Measurements from ENCODE around the gene THAP2.

The THAP2 gene

DNA sequence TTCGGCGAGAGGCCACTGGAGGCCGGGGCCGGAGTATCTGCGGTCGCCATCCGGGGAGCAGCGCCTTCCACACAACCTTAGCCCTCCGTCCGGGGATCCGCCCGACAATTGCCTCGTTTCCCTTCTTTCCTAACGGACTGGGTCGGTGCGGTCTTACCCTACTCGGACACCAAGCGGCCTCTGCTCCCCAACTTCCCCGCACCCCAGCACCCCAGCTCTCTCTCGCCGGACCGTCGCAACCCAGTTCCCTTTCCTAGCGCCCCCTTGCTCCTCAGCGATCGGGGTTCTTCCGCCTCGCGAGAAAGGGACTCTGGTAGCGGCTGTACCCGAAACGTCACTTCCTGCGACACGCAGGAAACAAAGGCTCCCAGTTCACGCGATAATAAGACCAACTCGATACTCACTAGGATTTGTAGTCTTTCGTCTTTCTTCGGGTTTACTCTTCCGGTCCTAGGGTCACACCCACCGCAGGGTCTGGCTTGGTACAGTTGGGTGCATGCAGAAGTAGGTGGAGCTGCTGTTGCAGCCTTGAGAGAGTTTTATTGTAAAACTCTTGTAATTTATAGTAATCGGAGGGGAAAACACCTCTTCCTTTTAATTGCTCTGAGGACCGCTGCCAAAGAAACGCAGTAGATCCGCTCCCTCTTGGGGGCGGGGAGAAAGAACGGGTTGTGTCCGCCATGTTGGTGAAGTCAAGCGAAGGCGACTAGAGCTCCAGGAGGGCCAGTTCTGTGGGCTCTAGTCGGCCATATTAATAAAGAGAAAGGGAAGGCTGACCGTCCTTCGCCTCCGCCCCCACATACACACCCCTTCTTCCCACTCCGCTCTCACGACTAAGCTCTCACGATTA, at the start of gene THAP2, which contains the start of gene ZFC3H1:
Gene THAP2 (plus strand): TSS at position 741 of the 850 bp plus-strand sequence. CDS start 209 bp downstream, outside the sequence.
Gene ZFC3H1 (minus strand): TSS at position 288 of the 850 bp plus-strand sequence. CDS start 238 bp downstream, at position 50.
- DNase-seq (ENCODE audit: low read depth in 1 of 2, low spot score in 1 of 2) = peak; percentile 67 to 73

DNA sequence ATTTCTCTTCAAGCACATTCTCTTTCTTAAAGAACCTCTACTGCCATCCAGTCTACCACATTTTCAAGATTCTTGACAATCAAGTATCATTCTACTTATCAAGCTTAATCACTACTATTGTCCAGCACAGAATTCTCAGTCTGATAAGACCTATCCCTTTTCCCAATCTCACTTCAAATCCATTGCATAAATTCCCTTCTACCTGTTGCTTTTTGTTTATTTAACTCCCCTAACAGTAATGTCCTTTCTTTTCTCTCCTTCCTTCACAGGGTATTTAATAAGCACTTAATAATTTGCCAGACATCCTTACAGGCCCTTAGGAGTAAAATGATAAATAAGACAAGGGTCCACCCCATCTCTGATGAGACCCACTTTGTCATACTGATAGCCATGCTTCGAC, 42.2 kb upstream of the THAP2 start:
- DNase-seq (ENCODE audit: low read depth in 1 of 2, low spot score in 1 of 2) = no peak

DNA sequence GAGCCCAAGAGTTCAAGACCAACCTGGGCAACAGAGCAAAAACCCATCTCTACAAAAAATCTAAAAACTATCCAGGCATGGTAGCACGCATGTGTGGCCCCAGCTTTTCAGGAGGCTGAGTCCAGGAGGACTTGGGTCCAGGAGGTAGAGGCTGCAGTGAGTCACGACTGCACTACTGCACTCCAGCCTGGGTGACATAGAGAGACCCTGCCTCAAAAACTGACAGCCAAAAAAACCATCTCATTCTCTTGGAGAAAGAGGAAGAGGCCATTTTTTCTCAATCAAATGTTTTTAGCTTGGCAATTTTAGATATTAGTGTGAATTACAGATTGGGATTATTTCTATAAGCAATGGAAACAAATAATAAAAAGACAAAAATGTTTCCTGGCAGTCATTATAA, 38.6 kb upstream of the THAP2 start:
- no peak for DNase-seq (ENCODE audit: low read depth in 1 of 2, low spot score in 1 of 2)

DNA sequence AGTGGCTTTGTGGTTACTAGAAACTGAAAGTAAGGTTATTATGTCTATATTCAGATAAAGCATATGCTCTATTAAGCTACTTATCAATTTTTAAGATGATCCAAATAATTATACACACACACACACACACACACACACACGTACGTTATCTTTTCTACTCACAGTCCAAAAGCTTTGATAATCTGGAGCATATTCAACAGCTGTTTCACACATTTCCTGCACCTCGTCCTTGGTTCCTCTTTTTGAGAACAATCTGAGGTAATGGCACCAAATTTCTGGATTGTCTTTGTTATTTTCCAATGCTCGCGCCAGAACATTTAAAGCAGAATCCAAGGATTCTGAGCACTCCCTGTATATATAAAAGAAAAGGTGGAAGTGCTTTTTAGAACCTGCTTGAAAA, 38.0 kb upstream of the THAP2 start:
- DNase-seq (ENCODE audit: low read depth in 1 of 2, low spot score in 1 of 2) = no peak

DNA sequence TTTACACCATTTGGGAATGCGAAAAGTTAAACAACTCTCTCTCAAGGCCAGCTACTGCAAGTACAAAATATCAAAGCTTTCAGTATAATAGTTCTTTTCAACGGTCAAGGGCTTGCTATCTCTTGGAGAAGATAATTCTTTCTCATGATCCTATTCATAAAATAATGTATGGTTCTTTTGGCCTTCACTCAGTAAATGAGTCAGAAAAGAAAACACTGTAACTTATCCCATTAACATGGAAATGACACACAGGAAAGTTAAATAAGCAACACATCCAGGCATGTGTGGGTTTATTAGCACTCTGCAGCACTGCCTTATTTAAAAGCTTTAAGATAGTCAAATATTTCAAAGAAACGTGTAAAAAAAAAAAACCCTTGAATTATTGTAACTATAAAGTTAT, 37.3 kb upstream of the THAP2 start:
- no peak for DNase-seq (ENCODE audit: low read depth in 1 of 2, low spot score in 1 of 2)

DNA sequence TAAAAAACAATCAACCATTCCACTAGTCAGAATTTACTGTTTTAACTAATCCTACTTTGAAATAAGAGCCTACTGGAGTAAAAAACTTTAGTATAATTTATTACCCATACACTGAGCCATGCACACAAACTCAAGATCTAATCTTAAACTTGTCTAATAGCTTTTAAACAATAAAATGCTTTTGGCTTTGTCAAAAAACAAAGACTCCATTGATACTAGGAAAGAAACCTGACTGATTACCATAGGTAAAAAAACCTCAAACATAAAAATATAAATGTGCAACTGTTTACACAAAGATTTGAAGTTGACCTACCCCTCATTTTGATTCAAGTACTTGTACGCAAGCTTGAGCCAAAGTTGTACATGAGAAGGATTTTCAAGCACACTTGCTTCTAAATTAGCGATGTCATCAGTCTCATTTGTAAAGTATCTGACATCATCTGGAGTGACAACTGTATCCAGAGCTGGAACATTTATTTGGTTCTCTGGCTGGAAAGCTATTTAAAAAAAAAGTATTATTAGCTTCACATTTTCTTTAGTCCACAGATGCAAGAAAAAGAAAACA, 36.6 kb upstream of the THAP2 start:
- no peak for DNase-seq (ENCODE audit: low read depth in 1 of 2, low spot score in 1 of 2)

DNA sequence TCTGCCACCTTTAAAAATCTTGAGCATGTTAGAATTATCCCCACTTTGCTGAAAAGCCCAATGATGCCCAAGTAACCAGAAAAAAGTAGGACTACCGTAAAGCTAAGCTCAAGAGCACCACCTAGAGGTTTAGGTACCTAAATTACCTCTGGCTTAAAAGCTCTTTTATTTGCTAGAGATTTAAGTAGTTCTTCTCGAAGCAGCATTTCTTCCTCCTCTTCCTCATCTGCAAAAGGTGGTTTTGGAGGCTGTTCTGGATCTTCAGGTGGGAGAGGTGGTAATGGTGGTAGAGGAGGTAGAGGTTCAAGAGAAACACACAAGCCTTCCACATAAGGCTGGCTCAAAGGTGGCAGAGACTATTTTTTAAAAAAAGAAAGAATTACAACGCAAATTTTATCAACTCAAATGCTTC, 27.4 kb upstream of the THAP2 start:
- no peak for DNase-seq (ENCODE audit: low read depth in 1 of 2, low spot score in 1 of 2)

DNA sequence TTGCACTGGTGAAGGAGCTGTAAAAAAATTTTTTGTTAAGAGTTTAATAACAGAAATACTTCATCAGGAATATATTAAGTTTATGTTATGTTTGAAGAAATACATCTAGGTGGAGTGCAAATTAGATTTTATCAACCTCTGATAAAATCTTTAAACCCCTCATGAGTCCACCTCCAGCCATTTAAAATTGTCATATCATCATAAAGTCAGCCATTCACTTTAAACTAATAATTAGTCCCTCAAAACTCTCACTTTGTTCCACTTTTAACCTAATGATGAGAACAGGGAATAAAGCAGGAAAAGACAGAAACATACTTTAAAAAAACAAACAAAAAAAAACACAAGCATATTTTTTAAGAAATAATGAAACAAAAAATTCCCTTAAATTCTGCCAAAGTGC, 25.6 kb upstream of the THAP2 start:
- DNase-seq (ENCODE audit: low read depth in 1 of 2, low spot score in 1 of 2) = no peak

DNA sequence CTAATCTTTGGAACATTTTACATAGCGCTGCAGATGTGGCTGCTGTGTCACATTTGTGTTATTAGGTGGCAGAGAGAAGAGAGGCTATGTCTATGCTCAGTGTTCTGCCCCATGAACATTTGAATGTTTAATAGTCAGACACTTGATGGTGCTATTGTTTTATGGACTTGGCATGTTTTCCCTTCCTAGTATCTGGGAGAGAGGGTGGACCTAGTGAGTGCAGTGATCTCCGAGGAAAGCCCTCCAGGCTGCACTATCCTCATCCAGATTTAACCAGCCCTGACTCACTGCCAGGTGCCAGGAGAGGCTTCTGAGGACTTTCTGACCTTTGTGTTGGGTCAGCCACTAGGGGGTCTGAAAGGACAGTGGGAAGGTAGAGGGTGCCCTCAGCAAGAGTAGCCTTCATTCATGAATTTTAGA, 24.8 kb upstream of the THAP2 start:
- DNase-seq (ENCODE audit: low read depth in 1 of 2, low spot score in 1 of 2) = no peak

DNA sequence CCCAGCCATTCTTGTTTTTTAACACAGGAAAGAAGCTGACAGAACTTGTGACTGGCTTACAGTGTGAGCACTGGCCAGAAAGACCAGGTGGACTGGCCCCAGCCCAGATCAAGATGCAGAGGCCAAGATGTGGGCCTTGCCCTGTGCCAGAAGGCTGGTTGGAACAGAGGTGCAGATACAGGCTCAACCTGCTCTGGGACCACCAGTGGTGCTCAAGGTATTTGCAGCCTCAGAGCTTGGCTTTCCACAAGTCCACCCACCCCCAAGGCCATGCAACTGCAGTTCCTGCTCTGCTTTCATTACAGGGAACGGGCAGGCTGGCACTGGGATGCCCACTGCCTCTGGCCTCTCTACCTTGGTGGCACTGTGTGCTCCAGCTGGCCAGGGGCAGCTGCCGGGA, 23.8 kb upstream of the THAP2 start:
- no peak for DNase-seq (ENCODE audit: low read depth in 1 of 2, low spot score in 1 of 2)

DNA sequence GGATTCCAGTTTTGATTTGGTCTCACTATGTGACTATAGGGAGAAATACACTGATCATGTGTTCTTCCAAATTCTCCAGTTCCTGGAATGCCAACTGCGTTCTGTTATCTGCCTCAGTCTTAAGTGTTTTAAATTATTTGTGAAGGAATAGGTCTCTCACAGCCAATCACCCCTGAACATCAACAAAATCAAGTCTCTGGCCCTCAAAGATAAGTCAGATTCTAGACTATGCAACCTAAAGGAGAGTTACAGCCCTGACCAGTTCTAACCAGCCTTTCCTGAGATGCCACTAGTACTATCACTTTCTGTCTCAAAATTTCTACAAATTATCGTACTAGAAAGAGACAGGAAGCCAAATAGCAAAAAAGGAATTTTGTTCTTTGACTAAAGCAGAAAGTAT, 22.7 kb upstream of the THAP2 start:
- DNase-seq (ENCODE audit: low read depth in 1 of 2, low spot score in 1 of 2) = no peak

DNA sequence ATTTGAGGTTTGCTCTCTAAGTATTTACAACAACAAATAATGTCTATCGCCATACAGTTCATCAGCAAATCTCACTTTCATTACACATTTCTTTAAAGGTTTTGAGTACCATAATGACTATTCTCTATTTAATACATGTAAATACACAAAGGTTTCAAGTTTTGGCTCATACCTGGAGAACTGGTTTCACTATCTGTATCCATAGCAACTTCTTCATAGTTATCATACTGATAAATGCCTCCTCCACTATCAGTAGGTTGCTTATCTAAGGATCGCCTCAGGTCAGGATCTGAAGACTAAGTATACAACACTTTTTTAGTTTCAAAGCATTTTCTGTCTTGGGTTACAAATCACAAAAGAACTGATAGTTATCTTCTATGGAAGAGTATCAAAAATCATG, 21.8 kb upstream of the THAP2 start:
- no peak for DNase-seq (ENCODE audit: low read depth in 1 of 2, low spot score in 1 of 2)

DNA sequence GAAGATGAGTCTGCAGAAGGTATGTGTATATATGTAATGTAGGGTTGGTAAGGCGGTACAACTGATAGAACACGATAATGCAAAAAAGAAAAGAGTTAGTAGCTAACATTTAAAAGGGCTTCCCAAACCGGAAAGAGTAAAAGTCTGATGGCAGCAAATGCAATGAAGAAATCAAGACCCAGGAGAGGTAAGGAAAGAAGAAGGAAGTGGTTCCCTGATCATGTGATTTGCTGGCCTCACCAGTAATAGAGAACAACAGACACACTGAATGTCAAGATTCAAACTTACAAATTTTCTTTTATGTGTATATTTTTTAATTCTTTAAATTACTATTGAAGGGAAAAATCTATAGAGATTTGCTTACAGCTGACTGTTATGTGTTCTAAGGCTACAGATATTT, 18.8 kb upstream of the THAP2 start:
- no peak for DNase-seq (ENCODE audit: low read depth in 1 of 2, low spot score in 1 of 2)

DNA sequence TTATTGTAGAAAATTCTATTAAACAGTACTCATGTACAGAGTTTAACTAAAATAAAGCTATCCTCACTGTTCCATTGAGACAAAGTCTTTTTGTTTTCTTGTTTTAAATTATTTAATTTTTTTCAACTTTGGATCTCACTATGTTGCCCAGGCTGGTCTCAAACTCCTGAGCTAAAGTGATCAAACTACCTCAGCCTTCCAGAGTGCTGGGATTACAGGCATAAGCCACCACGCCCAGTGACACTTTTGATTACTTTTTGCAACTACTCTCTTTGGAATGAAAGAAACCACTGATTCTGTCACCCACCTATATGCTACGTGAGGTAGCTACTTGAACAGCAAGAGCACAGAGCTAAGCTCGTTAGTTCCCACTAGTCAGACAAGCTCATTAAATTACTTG, 17.6 kb upstream of the THAP2 start:
- no peak for DNase-seq (ENCODE audit: low read depth in 1 of 2, low spot score in 1 of 2)

DNA sequence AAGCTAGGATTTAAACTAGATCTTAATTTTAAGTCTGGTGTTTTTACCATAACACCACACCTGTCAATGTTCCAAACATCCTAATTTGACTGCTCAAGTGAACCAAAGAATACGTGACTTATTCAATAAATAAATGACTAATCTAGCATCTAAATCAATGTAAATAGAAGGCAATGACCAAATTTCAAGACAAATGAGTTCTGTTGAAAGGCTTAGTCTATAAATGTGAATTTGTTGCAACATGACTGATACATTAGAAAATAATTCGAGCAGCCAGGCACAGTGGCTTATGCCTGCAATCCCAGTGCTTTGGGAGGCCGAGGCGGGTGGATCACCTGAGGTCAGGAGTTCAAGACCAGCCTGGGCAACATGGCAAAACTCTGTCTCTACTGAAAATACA, 15.6 kb upstream of the THAP2 start:
- no peak for DNase-seq (ENCODE audit: low read depth in 1 of 2, low spot score in 1 of 2)

DNA sequence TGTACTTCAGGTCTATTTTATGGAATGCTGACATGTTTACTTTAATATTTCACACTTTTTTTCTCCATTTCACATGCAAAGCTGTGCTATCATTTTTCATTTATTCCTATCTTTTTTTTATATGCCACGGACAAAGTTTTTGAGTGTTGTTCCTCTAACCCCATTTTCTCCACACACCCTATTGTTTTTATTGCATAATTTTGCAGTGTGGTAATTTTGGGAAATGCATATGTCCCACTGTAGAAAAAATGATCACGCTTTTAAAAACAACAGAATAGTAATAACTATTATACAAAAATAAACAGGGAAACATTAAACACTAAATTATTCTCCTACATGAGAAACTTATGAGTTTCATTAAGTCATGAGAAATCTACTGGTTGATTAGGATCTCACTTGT, 14.7 kb upstream of the THAP2 start:
- DNase-seq (ENCODE audit: low read depth in 1 of 2, low spot score in 1 of 2) = no peak

DNA sequence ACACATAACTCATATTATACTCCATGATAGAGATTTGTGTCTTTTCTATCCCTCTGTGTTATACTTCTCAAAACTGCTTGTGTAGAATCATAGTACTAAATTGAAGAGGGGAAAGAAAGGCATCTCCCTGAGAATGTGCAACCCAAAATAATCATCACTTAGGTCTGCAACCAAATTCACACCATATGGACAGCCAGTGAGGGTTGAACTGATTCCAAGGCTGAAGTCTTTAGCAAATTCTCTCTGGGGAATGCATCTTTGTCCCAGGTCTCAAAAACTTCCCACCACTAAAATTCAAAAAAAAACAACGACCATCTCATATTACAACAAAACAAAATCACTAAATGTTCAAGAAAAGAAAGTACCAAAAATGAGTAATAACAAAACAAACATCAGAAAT, 11.4 kb upstream of the THAP2 start:
- DNase-seq (ENCODE audit: low read depth in 1 of 2, low spot score in 1 of 2) = no peak

DNA sequence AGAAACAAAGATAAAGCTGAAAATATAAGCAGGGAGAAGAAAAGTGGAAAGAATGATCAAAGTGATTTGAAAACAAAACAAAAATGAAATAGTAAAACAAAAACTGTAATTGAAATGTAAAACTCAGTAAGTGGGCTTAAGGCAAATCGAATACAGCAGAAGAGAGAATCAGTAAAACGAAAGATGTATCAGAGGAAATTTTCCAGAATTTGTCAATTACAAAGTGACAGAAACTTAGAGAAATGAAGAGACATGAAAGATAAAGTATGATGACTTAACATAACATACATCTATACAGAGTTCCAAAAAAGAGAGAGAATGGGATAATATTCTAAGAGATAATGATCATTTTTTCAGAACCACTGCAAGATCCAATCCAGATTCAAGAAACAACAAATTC, 11.0 kb upstream of the THAP2 start:
- no peak for DNase-seq (ENCODE audit: low read depth in 1 of 2, low spot score in 1 of 2)

DNA sequence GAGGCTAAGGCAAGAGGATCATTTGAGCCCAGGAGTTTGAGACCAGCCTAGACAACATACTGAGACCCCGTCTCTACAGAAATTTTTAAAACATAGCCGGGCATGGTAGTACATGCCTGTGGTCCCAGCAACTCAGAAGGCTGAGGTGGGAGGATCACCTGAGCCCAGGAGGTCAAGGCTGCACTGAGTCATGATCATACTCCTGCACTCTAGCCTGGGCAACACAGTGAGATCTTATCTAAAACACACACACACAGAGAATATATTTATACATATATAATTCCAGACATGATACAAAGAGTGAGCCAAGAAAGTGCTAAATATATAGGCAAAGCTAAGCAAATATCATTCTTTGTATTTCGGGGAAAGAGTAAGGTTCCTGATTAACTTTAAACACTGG, 9.9 kb upstream of the THAP2 start:
- DNase-seq (ENCODE audit: low read depth in 1 of 2, low spot score in 1 of 2) = no peak

DNA sequence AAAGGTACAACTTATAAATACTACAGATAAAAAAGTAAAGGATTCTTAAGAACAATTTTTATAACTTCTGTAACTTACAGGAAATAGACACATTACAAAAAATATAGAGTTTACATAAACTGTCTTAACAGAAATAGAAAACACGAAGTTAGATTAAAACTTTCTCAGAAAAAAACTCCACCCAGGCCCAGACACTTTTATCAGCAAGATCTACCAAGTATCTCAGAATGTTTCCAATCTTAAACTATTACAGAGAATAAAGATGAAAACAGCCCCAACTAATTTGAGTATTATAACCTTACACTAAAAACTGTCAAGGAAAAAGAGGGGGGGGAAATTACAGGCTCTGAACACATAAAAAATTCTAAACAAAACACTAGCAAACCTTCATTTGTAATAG, 8.6 kb upstream of the THAP2 start:
- DNase-seq (ENCODE audit: low read depth in 1 of 2, low spot score in 1 of 2) = no peak

DNA sequence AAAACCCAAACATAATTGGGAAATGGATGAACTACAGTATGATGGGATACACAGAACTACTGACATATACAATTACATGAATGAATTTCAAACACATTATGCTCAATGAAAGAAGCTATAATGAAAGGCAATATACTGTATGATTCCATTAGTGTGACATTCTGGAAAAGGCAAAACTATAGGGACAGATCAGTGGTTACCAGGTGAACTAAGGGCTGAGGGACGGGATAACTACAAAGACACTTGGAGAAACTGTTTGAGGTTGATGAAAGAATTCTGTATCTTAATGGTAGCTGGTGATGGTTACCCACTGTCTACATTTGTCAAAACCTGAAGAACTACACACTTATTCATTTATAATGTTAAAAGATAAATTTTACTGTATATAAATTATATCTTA, 8.2 kb upstream of the THAP2 start:
- DNase-seq (ENCODE audit: low read depth in 1 of 2, low spot score in 1 of 2) = no peak

DNA sequence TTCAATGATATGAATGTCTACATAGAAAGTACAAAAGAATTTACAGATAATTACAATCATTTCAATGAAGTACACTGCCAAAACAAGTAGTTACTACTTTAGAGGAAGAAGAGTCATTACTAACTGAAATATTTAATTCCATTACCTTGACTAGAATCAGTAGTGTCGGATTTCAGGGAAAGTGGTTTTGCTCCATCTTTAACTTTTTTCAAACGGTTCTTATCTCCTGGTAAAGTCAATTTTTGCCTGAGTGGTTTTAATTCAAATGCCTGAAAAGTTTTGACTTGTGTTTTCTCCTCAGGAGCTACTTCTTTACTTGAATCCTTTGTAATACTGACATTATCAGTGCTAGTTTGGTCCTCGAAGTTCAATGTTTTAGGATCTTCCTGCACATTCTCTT, 7.4 kb upstream of the THAP2 start:
- no peak for DNase-seq (ENCODE audit: low read depth in 1 of 2, low spot score in 1 of 2)

DNA sequence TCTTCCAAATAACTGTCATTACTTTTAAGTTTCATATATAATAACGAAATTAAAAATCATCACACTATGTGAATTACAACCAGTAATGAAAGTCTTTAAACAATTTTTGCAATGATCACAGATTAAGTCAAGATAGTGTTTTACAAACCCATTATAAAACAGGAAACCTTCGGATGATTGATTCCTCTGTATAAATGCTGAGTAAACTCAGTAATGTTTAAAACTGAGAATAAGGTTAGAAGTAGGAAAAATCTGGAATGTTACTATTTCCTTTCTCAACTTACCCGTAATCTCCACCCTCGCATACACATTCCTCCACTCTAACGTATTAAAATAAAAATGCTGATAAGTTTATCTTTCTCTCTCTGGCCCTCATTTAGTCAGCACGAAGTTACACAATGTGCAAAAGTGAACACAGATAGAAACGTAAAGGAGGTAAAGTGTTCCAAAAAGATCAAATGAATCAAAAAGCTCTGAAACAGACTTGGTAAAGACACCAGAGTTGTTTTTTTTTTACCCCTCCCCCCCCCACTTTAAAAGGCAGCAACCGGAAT, 2.0 kb upstream of the THAP2 start:
- DNase-seq (ENCODE audit: low read depth in 1 of 2, low spot score in 1 of 2) = no peak

Data from stimulated activated CD4-positive, alpha-beta T cell treated with anti-CD3 and anti-CD28 coated beads, Interleukin-15, amount 100 ng/mL, for 1 hour (primary cell).